ENCODE results near the gene PHF14. TPM values are rescaled to one million over a fixed set of nuclear protein-coding genes. Genes with fewer than 3 reads are reported as not detected.

Gene PHF14
- total and polyA plus RNA-seq, 8 donors, result 27.5 to 85.9 (median 68.0) TPM

- H3K36me3 ChIP-seq, result no peaks in the 10 kb centered on the region
- no peak overlapping the region for H3K4me3 ChIP-seq
- ATAC-seq (no peak), DNase-seq (no peak)
- no peaks in the 10 kb centered on the region for H3K4me1 ChIP-seq
- no peaks in the 10 kb centered on the region for H3K27me3 ChIP-seq
- intact Hi-C loops (cut with DNase I), result no loop called here
- no peak overlapping the region for H3K27ac ChIP-seq
- no peak for TF ChIP-seq CTCF (IDR thresholded peaks at IDR 0.05)
- no peaks in the 10 kb centered on the region for H3K9me3 ChIP-seq
These were observed 192.4 kb downstream of the PHF14 start for GRCh38 chr7:11166051-11166450.

GRCh38 chr7:11168650-11169170, 195.0 kb downstream of the PHF14 start:
- H3K4me1 ChIP-seq, result no peaks in the 10 kb centered on the region
- ATAC-seq, result no peak
- intact Hi-C loops (cut with DNase I), result no loop called here
- no peak overlapping the region for H3K27ac ChIP-seq
- H3K4me3 ChIP-seq, result no peak overlapping the region
- H3K9me3 ChIP-seq, result no peaks in the 10 kb centered on the region
- no peak for DNase-seq
- no peaks in the 10 kb centered on the region for H3K36me3 ChIP-seq
- H3K27me3 ChIP-seq, result no peaks in the 10 kb centered on the region
- TF ChIP-seq CTCF (IDR thresholded peaks at IDR 0.05), result no peak

- no peaks in the 10 kb centered on the region for H3K27me3 ChIP-seq
- no peaks in the 10 kb centered on the region for H3K9me3 ChIP-seq
- DNase-seq, result no peak
- no peak for ATAC-seq
- intact Hi-C loops (cut with DNase I), result no loop called here
- no peak overlapping the region for H3K27ac ChIP-seq
- no peak overlapping the region for H3K4me3 ChIP-seq
- no peaks in the 10 kb centered on the region for H3K4me1 ChIP-seq
- H3K36me3 ChIP-seq, result no peaks in the 10 kb centered on the region
- TF ChIP-seq CTCF (IDR thresholded peaks at IDR 0.05), result no peak
These were observed 196.5 kb downstream of the PHF14 start for GRCh38 chr7:11170175-11170574.

- Histone ChIP-seq H3K4me1 (no peaks in the 10 kb centered on the region), H3K9me3 (no peaks in the 10 kb centered on the region), H3K36me3 (no peaks in the 10 kb centered on the region), H3K27me3 (no peaks in the 10 kb centered on the region), H3K4me3 (no peak overlapping the region), H3K27ac (no peak overlapping the region)
- no peak for ATAC-seq
- no peak for DNase-seq
- no peak for TF ChIP-seq CTCF (IDR thresholded peaks at IDR 0.05)
- intact Hi-C loops (cut with DNase I), result no loop called here
These were observed 197.3 kb downstream of the PHF14 start for GRCh38 chr7:11170863-11171568.

- ATAC-seq (no peak), DNase-seq (no peak)
- intact Hi-C loops (cut with DNase I), result no loop called here
- Histone ChIP-seq H3K27ac (no peak overlapping the region), H3K9me3 (no peaks in the 10 kb centered on the region), H3K27me3 (no peaks in the 10 kb centered on the region), H3K4me1 (no peaks in the 10 kb centered on the region), H3K36me3 (no peaks in the 10 kb centered on the region), H3K4me3 (no peak overlapping the region)
- TF ChIP-seq CTCF (IDR thresholded peaks at IDR 0.05), result no peak
These were observed 198.0 kb downstream of the PHF14 start for GRCh38 chr7:11171569-11172192.

Data from left lung (tissue), 10 donors.